Measurements from ENCODE around the gene GCSAML.

DNA sequence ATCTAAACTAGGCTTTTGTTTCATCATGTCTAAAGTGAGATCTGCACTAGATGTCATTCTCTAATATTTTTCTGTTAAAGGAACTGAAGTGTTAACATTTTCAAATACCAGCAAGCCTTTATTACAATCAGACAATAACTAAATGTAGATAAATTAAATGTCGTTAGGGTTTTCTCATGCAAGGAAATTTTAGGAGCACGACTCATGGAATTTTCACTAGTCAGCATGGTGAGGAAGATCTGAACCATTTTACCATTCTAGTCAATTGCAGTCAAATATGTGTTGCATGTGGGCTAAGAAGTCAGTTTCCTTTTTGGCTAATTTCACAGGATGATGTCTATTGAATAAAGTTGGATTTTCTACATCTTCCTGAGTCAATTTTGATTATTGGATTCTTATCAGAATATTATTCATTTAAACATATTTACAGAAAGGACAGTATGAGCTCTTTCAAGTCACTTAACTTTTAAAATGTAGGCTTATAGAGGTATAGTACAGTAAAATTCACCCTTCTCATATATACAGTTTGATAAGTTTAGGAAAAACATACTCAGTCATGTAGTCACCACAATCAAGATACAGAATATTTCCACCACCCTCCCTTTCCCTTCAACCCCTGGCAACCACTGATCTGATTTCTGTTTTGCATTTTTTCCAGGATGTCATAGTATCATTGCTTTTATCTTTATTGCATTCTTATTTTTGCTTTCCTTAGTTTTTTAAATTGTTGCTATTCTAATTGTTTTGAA, 9.2 kb downstream of the GCSAML start:
- TF ChIP-seq, protein P1, sequence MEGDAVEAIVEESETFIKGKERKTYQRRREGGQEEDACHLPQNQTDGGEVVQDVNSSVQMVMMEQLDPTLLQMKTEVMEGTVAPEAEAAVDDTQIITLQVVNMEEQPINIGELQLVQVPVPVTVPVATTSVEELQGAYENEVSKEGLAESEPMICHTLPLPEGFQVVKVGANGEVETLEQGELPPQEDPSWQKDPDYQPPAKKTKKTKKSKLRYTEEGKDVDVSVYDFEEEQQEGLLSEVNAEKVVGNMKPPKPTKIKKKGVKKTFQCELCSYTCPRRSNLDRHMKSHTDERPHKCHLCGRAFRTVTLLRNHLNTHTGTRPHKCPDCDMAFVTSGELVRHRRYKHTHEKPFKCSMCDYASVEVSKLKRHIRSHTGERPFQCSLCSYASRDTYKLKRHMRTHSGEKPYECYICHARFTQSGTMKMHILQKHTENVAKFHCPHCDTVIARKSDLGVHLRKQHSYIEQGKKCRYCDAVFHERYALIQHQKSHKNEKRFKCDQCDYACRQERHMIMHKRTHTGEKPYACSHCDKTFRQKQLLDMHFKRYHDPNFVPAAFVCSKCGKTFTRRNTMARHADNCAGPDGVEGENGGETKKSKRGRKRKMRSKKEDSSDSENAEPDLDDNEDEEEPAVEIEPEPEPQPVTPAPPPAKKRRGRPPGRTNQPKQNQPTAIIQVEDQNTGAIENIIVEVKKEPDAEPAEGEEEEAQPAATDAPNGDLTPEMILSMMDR (IDR thresholded peaks at IDR 0.05) = no peak
- TF ChIP-seq POLR2A (IDR thresholded peaks at IDR 0.05) = no peak
